ENCODE results near the gene TARBP1.

TARBP1 gene

GRCh38 chr1:234484218-234484617 lies 5.2 kb upstream of the TARBP1 start:
- no peak for DNase-seq

- DNase-seq, result no peak
These were observed 2.8 kb upstream of the TARBP1 start for GRCh38 chr1:234481771-234482170.

GRCh38 chr1:234479866-234480265 lies 887 bp upstream of the TARBP1 start:
- no peak for DNase-seq

GRCh38 chr1:234479310-234479559 lies 256 bp upstream of the TARBP1 start:
- no peak for DNase-seq

GRCh38 chr1:234478152-234478480 lies 863 bp downstream of the TARBP1 start:
- peak; percentile 63 for DNase-seq

GRCh38 chr1:234477386-234478151 lies 1.4 kb downstream of the TARBP1 start:
- DNase-seq, result no peak

GRCh38 chr1:234476172-234476571 lies 2.8 kb downstream of the TARBP1 start:
- no peak for DNase-seq

GRCh38 chr1:234475167-234475793 lies 3.7 kb downstream of the TARBP1 start:
- no peak for DNase-seq

- DNase-seq, result no peak
These were observed 4.6 kb downstream of the TARBP1 start for GRCh38 chr1:234474375-234474774.

GRCh38 chr1:234473118-234473517 lies 5.9 kb downstream of the TARBP1 start:
- no peak for DNase-seq

- DNase-seq, result no peak
These were observed 9.6 kb downstream of the TARBP1 start for GRCh38 chr1:234469376-234469775.

GRCh38 chr1:234468580-234468979 lies 10.4 kb downstream of the TARBP1 start:
- DNase-seq, result no peak

GRCh38 chr1:234467821-234468220 lies 11.2 kb downstream of the TARBP1 start:
- no peak for DNase-seq

- no peak for DNase-seq
These were observed 12.0 kb downstream of the TARBP1 start for GRCh38 chr1:234466945-234467344.

- no peak for DNase-seq
These were observed 15.2 kb downstream of the TARBP1 start for GRCh38 chr1:234463749-234464148.

- DNase-seq, result no peak
These were observed 18.3 kb downstream of the TARBP1 start for GRCh38 chr1:234460652-234461051.

- no peak for DNase-seq
These were observed 20.5 kb downstream of the TARBP1 start for GRCh38 chr1:234458352-234459017.

- DNase-seq, result no peak
These were observed 24.1 kb downstream of the TARBP1 start for GRCh38 chr1:234454926-234455325.

GRCh38 chr1:234452406-234452965 lies 26.5 kb downstream of the TARBP1 start:
- no peak for DNase-seq

GRCh38 chr1:234440348-234440747 lies 38.6 kb downstream of the TARBP1 start:
- DNase-seq, result no peak

- no peak for DNase-seq
These were observed 40.4 kb downstream of the TARBP1 start for GRCh38 chr1:234438579-234438978.

- DNase-seq, result no peak
These were observed 41.4 kb downstream of the TARBP1 start for GRCh38 chr1:234437423-234438171.

- peak; percentile 4 for DNase-seq
These were observed 43.4 kb downstream of the TARBP1 start for GRCh38 chr1:234435620-234436019.
